Skeletal muscle cell (primary cell): Measurements from ENCODE around the gene NEURL3.

Experiments used
- DNase-seq: peaks from one replicate; pipeline ENCODE4 v3.0.0-alpha.2; 2010; ENCODE audit warnings: low read depth
- H3K4me3 ChIP-seq: 2 replicates; pipeline ENCODE4 v1.5.1; 2011; ENCODE audit warnings: low read depth, mild to moderate bottlenecking, control low read depth, low read length, moderate library complexity

The NEURL3 gene

DNA sequence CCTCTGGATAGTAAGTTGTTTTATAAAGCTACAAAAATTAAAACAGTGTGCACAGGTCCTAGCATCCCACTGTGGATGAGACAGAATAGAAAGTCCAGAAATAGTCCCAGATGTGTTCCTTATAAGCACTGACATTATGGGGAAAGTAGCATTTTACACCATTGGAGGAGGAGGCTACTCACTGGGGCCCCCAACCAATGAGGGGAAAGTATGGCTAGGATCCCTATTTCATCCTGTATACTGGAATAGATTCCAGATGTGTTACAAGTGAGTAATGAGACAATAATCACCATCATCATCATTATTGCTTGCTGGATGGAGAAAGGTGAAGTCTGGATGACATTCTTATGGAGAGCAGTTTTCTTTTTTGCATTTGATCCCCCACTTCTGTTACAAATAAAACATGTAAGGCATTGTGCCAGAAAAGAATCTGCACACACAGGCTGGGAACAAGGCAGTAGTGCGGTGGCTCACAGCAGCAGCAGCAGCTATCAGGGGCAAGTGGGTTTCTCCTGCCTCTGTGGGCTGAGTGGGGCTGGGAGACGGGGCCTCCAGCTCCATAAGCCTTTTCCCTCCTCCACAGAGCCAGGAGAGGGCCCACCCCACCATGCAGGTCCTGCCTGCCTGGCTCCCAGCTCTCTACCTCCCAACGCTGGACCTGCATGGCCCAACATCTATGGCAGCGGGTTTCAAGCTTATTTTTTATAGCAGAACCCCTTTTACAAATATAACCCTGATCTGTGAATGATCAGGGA is 36.4 kb upstream of the NEURL3 start:
- DNase-seq, result no peak
- H3K4me3 ChIP-seq, result no peak overlapping the region

DNA sequence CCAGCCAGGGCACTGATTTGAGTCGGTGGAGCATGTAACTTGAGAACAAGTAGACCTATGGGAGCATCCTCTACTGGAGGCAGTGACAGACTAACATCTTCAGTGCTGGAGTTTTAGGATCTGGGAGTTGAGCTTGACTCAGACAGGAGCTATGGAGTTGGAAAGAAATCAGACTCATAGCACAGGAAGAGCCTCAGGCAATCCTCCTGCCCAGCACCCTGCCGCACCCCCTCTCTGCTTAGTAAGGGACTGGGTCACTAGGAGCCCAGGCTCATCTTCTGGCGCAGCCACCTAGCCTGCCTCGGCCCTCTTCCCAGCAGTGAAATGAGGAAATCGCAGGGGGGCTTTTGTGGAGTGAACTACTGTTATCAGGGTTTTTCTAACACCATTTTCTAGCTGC is 35.0 kb upstream of the NEURL3 start:
- no peak for DNase-seq

DNA sequence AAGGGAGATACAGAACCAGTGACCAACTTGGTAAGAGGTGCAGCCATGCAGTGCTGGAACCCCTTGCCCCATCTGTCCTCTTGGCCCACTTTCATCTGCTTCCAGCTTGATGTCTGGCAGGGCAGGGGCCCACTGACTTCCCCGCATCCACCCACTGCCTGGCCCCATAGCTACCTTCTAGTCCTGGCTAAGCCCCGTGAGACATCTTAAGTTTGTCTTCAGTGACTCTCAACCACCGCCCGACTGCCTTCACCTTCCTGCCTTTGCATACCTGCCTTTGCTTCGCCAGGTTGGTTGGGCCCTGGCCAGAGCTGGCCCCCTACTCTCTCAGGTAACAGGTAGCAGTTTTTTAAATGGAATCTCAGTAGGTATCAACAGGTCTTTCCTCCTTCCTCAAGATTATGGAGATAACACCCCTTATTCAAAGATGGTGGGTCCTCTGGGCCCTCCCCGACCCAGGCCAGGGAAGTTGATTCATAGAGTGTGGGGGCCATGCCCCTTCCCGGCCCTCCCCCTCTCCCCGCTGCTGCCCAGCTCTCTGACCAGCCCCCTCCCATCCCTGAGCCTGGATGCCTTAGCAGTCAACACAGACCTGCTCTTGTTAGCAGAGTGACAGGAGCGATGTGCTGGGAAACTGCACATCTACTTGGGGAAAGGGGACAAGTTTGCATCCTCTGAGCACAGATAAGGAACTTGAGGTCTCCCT is 34.2 kb upstream of the NEURL3 start:
- no peak for DNase-seq
- no peak overlapping the region for H3K4me3 ChIP-seq

More for the DNA sequence above, 35.0 kb upstream of the NEURL3 start:
- H3K4me3 ChIP-seq, result no peak overlapping the region

DNA sequence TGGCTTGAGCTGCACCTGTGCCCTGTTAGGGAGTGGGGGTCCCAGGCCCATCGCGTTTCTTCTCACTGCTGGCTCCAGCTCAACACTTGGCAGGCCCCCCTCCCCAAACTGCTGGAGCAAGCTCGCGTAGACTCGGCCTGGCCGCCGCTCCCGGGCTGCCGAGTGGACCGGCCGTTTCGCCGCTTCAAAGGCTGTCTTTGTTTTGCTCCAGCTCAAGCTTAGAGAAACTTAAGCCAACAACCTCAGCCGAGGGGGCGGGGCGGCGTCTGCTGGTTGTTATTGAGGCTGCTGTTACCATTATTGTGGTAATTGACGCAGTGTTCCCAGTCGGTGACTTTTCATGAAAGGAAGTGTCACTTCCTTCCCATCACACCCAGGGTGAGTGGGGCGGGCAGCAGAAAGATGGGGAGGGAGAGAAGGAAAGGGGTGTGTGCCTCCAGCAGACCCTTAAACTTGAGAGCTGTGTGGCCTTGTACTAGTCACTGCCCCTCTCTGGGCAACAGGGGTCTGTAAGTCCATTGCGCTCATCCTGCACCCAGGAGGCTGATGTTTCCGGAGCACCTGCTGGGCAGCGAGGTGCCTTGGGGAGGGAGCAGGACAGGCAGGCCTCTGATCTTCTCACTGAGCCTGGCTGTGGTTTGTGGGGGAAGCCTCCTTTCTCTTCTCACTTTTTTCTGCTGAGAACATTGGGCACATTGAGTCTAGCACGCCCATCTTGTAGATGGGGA is 33.5 kb upstream of the NEURL3 start:
- H3K4me3 ChIP-seq, result no peak overlapping the region
- DNase-seq, result no peak

DNA sequence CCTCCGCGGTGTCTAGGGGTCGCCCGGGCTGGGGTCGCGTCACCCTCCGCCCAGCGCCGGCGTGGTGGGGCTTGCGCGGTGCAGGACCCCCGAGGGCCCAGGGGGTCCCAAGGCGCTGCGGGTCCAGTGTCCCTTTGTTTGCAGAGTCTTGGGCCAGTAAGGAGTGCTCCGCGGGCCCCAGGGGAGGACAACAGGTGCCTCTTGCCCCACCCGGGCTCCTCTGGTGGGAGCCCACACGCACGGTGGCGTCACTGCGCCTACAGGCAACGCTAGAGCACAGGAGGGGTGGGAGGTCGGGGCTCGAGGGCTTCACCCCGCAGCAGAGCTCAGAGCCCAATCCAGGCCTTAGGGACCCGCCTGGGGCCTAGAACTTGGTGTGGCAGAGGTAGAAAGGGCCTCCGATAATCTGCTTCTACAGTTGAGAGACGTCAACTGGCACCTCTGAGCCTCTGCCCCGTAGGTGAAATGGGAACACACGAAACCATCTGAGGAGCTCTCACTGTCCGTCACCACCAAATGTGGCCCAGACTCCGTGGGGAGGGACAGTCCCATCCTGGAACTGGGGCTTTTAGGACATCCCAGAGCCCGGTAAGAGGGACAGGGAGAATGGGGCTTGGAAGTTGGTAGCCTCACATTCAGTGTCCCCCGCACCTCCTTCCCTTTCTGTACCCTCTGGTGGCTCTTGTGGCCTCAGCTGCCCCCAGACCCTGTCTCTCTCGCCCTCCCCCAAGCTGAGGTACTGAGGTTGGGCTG is 32.8 kb upstream of the NEURL3 start:
- no peak for DNase-seq
- H3K4me3 ChIP-seq, result peak overlapping the region; percentile 65

DNA sequence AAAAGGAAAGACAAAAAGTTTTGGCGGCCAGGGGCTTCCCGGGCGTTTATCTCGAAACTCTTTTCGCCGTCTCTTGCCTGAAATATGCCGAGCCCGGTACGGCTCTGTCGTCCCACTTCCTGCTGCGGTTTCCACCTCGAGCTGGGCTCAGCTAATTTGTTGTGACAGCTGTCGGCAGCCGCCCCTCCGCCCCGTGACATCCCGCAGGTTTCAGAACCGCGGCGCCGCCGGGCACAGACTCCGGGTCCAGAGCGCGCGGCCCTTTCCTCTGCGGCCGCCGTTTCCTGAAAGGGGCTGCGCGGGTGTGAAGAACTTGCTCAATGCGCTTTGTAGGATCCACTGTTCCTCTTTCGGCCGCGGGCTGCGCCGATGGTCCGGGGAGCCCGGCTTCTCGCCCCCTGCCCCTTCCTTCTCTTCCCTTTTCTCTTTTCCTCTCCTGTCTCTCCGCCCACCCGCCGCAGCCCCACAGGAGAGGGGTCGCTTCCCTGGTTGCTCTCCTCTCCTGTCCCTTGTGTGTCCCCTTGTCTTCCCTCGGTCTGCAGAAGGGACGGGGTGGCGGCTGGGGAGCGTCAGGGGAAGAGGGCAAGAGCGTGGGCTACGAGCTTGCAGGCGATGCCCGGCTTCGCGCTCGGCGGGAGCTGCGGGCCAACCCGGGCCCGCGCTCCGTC is 32.0 kb upstream of the NEURL3 start:
- peak overlapping the region; percentile 65 for H3K4me3 ChIP-seq
- DNase-seq, result no peak

DNA sequence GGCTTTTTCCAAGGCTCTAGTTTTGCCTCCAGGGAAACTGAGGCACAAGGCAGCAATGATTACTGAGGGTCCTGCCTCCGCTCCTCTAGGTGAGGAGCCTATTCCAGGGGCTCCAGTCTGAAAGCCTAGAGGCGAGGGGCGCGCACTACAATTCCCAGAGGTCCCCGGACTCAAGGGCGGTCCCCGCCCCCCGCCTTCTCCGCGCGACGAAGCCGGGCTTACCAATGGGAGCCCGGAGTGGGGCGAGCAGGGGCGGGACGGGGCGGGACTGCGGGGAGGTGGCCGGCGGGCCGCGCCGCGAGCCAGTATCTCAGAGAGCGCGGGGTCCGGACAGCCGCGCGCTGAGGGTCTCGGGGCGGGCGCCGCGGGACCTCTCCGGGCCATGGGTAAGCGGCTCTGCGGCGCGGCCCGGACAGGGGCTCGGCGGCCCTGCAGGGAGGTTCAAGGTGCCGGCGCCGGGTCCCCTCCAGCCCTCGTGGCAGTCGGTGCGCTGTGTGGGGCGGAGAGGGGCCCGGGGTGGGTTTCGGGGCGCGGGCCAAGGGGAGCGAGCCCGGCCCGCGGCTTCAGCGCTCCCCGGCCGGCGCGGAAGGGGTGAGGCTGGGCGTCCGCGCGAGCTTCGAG is 31.4 kb upstream of the NEURL3 start, which contains the start of gene ARID5A:
ARID5A (plus strand) TSS at position 308 of the 621 bp plus-strand sequence; CDS start at position 383, 75 bp downstream.
- H3K4me3 ChIP-seq, result peak within 1 kb of the TSS; percentile 65
- DNase-seq, result peak; percentile 52

DNA sequence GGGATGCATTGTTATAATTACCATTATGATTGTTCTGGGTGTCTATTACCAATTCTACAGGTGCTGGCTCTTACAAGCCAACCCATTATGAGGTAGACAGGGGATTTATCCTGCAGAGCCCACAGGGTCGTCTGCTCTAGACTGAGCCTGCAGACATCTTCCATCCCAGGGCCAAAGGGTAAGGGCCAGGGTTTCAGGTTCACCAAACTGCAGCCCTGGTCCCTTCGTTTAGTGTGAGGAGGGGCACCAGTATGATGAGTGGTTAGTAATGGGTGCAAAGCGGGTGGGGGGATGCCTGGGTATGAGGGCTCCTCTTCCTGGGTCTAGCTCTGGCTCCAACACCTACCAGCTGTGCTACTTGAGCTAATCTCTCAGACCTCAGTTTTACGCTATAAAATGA is 30.2 kb upstream of the NEURL3 start:
- H3K4me3 ChIP-seq, result no peak overlapping the region
- no peak for DNase-seq

DNA sequence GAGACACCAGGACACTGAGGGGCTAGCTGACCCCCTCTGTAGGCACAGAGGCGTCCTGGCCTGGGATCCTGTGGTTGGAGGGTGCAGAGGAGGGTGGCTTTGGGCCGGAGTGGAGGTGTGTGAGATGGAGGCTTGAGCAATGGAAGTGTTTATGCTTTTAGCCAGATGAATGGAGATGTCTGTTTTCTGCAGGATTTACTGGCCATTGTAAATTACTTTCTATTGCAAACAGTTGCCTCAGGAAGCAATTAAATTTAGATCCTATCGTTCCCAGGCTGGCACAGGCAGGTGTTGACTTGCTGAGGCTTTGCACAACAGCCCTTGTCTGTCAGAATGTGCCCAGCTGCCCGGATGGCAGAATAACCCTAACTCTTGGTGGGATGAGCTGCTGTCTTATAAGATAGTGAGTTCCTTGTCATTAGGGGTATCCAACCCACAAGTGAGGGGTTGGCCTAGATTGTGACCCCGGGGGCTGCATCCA is 29.6 kb upstream of the NEURL3 start:
- no peak for DNase-seq
- no peak overlapping the region for H3K4me3 ChIP-seq

DNA sequence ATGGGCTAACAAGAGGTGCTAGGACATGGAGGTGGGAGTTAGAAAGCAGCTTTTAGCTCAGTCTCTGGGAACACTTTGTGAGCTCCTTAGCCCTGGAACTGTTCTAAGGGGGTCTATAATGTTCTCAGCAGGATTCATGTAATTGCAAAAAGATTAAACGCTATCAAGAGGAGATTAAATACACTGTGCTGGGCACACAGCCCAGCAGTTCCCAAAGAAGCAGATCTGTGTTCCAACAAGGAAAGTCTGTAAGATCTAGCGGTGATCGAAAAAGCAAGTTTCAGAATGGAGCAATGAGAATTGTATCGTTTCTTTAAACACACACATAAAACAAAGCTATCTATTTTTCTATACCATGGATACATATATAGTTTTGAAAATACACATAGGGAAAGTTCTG is 29.0 kb upstream of the NEURL3 start:
- DNase-seq, result no peak
- no peak overlapping the region for H3K4me3 ChIP-seq

DNA sequence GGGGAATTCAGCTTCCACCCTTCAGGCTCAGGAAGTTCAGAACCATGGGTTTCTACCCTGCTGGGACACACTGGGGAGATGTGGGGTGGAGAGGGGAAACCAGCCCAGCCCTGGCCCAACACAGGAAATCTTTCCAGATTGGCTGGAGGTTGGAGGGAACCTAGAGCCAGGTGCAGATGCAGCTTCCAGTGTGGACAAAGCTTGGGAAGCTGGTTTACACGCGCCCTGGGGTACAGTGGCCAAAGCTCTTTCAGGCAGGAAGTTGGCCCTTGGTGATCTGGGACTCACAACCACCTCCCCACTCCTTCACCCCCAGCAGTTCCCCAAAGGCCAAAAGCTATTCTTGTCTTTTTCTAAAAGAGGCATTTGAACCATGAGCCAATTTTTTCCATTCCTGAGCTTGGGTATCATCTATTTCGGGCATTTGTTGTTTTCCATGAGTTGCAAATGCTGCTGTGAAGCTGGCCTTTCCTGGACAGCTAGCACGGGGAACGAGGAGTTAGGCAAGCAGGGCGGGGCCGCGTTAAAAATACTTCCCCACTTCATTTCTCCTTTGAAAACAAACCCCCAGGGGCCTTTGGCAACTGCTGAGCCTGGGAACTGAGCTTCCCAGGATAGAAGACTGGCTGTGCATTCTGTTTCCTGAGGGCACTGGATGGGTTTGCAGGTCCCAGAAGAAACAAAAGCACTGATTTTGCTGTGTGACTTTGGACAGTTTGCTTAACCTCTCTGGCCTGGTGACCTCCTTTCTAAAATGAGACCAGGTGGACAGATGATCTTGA is 28.3 kb upstream of the NEURL3 start:
- DNase-seq, result peak; percentile 52
- no peak overlapping the region for H3K4me3 ChIP-seq

DNA sequence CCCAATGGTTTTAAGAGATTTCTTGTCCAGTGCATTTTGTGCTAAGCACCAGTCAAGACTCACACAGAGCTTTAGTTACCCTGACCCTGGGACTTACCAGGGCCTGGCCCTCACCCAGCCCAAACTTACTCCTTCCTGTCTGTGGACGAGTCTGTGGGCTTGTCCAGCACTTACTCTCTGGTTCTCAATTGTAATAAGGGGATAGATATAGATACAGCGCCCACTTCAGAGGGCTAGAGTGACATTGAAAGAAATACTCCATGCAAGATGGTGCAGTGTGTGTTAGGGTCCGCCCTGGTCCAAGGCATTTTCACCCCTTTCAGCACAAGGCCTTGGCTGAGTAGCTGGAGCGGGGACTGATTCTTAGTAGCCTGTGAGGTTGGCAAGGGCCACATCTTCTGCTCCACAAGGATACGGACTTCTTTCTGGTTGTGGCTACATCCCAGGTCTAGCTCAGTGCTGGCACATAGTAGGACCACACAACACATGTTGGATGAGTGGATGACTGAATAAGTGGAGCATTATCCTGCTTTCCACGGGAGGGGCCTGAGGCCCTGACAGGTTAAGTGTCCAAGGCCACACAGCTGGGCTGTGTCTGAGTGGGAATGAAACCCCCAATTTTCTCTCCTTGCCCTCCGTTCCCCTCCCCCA is 27.6 kb upstream of the NEURL3 start:
- no peak for DNase-seq
- H3K4me3 ChIP-seq, result no peak overlapping the region

DNA sequence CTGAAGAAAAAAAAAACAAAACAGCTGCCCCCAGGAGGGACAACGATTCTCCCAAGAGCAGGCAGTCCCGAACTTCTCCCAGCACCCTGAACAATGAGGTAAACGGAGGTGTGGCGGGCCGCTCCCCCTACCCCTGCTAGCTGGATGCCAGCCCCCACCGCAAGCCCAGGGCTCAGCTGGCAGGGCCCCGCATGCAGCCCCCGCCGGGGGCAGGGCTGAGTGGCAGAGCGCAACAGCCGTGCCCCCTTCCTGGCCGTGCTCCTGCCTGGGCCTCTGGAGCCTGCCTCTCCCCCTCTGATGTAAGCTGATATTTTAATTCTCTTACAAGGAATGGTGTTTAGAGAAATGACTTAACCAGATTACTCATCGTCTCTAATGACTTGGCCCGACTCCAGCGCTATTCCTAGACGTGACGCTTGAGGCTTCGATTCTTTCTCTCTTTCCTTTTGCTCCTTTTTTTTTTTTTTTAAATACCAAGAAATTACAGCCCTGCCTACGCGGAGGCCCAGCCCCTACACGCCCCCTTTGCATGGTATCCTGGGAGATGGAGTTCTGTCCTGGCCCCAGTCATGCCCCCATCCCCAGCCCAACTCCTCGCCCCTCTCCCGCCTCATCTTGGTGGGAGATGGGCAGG is 26.8 kb upstream of the NEURL3 start:
- DNase-seq, result peak; percentile 97
- H3K4me3 ChIP-seq, result peak overlapping the region; percentile 17

DNA sequence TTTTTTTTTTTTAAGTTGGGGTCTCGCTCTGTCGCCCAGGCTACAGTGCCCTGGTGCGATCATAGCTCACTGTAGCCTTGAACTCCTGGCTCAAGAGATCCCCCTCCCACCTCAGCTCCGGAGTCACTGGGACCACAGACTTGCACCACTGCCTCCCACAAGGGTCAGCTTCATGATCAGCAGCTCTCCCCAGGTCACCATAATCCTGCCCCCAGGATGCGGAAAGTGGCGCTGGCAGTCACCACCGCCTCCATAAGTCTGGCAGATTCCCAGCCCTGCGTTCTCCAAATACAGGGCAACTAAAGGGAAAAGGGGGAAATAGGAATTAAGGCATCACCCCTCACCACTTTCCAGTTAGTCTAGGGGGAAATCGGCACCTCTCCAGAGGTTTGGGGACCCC is 26.2 kb upstream of the NEURL3 start:
- DNase-seq, result no peak

DNA sequence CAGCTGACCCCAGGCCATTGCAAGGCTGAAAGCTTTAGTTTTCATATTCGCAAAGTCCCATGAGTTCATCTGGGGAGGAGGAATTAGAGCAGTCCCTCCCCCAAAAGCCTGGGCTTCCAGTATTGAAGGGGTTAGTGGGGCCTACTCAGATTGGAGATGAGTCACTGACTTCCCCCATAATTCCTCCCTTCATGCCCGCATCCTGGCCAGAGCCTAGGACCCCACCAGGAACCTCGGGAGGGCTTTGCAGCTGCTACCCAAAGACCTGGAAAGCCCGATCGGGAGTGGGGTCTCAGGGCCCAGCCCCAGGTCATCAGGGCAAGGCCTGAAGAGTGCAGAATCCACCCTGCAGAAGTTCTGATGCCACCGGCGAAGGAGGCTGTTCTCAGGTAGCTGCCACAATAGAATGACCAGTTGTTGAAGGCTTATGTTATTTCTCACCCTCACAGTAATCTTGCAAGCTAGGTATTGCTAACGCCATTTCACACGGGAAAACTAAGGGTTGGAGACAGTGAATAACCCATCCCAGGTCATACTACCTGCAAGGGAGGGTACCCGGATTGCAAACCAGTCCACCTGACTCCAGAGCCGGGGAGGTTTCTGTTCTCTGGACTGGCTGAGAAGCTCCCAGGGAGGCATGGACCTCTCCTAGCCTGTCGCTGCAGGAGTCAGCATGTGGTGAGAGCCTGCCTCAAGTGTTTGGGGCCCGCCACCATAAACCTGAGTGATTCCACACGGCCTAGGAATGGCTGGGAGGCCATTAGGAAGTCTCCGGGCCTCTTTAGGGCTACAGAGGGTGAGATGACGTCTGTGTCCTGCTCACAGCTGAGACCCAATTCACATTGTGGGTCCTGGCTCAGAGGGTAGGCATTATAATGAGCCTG is 25.6 kb upstream of the NEURL3 start:
- no peak overlapping the region for H3K4me3 ChIP-seq
- DNase-seq, result no peak

More for the DNA sequence above, 26.2 kb upstream of the NEURL3 start:
- no peak overlapping the region for H3K4me3 ChIP-seq

DNA sequence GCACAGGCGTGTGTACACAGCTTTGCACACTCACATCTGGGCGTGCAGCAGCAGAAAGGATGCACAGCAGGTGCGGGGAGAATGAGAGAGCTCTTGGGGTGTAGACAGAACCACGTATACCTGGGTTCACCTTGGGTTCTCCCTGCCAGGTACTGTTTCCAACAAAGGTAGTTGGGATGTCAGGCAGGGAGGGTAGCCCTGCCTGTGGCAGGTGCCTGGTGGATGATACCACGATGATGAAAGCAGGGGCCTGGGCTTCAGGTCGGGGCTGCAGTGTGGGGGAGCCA is 24.9 kb upstream of the NEURL3 start:
- DNase-seq, result no peak

More for the DNA sequence above, 24.9 kb upstream of the NEURL3 start:
- no peak overlapping the region for H3K4me3 ChIP-seq
